A549 (cell line): ENCODE measurements around the gene PSMB5. TPM values are rescaled to one million over a fixed set of nuclear protein-coding genes. Genes with fewer than 3 reads are reported as not detected.

Source experiments
- ATAC-seq, 2 experiments: fragments of 200-7000 bp in 1 of 2; fragments of >200 bp in 1 of 2; cut with Nextera tagmentation in 1 of 2; cut with Tn5 transposase in 1 of 2; 3 replicates each; pipeline versions ENCODE4 v1.8.0 to v1.9.1; 2018 to 2020; ENCODE audit warnings: mild to moderate bottlenecking in 1 of 2, moderate library complexity in 1 of 2
- CTCF ChIA-PET: fragments of 300-600 bp; sonication (Branson Sonifier 250); formaldehyde crosslinking; extraction: SDS; loops from one replicate; lab custom pipeline; 2021; ENCODE audit warnings: antibody characterized with exemption, inconsistent platforms; lab: Yijun Ruan, JAX
- POLR2A ChIA-PET: fragments of 350-600 bp; formaldehyde crosslinking; extraction: SDS; loops from one replicate; lab custom pipeline; 2021; ENCODE audit warnings: antibody characterized with exemption, inconsistent platforms; lab: Yijun Ruan, JAX
- DNase-seq, 2 experiments: peaks; one replicate each; pipeline versions ENCODE4 v3.0.0 to v3.0.0-alpha.2; 2011 to 2016; ENCODE audit warnings: low read depth in 1 of 2, low spot score in 1 of 2
- FAIRE-seq: peaks from 2 replicates; lab custom pipeline; 2011; peaks lifted over from hg19 to GRCh38; lab: Jason Lieb, UNC
- H3K27ac ChIP-seq, 2 experiments: fragments of >200 bp; sonication (Bioruptor Twin); formaldehyde crosslinking; 3 replicates each; pipeline ENCODE4 v1.5.1; 2016 to 2017
- H3K4me1 ChIP-seq: fragments of >200 bp; sonication (Bioruptor Twin); formaldehyde crosslinking; 3 replicates; pipeline ENCODE4 v1.6.1; 2016
- H3K4me2 ChIP-seq: fragments of >200 bp; sonication (Bioruptor Twin); formaldehyde crosslinking; 3 replicates; pipeline ENCODE4 v1.6.1; 2016
- H3K4me3 ChIP-seq: fragments of >200 bp; sonication (Bioruptor Twin); formaldehyde crosslinking; 3 replicates; pipeline ENCODE4 v1.5.1; 2016
- H3K9me3 ChIP-seq: fragments of >200 bp; sonication (Bioruptor Twin); formaldehyde crosslinking; 3 replicates; pipeline ENCODE4 v1.6.1; 2016
- CBX8 ChIP-seq: fragments of 200-600 bp; sonication (generic); IDR thresholded peaks from 2 replicates; pipeline ENCODE4 v1.6.1; 2016
- CEBPB ChIP-seq, 2 experiments: fragments of >200 bp in 1 of 2; sonication (Bioruptor Twin) in 1 of 2; formaldehyde crosslinking in 1 of 2; IDR thresholded peaks; 2 replicates each; pipeline ENCODE4 v1.6.1; 2012 to 2016
- CHD2 ChIP-seq: fragments of 150-350 bp; IDR thresholded peaks from 2 replicates; pipeline ENCODE4 v1.6.1; 2014; ENCODE audit warnings: low read length; ENCODE audit not compliant: partially characterized antibody
- CHD4 ChIP-seq: fragments of 200-600 bp; sonication (generic); IDR thresholded peaks from 2 replicates; pipeline ENCODE4 v1.6.1; 2016; ENCODE audit warnings: antibody characterized with exemption, mild to moderate bottlenecking, borderline replicate concordance
- EP300 ChIP-seq, 2 experiments: fragments of >200 bp; sonication (Bioruptor Twin); formaldehyde crosslinking; IDR thresholded peaks; 2 replicates in 1 of 2; 3 replicates in 1 of 2; pipeline ENCODE4 v1.6.1; 2016 to 2017
- FOSL2 ChIP-seq, 2 experiments: fragments of 450-650 bp in 1 of 2; fragments of >200 bp in 1 of 2; sonication (Bioruptor Twin) in 1 of 2; formaldehyde crosslinking; IDR thresholded peaks; 2 replicates each; pipeline versions ENCODE4 v1.5.0 to v1.6.1; 2016 to 2020; ENCODE audit warnings: mild to moderate bottlenecking in 1 of 2, moderate library complexity in 1 of 2
- FOXS1 ChIP-seq: fragments of 250-450 bp; sonication (Bioruptor Pico); IDR thresholded peaks from 2 replicates; pipeline ENCODE4 v1.5.0; 2020; ENCODE audit warnings: mild to moderate bottlenecking, moderate library complexity
- GATA3 ChIP-seq: IDR thresholded peaks from 2 replicates; pipeline ENCODE4 v1.6.1; 2012; ENCODE audit warnings: borderline replicate concordance
- HEYL ChIP-seq: fragments of 250-450 bp; sonication (Bioruptor Pico); IDR thresholded peaks from 2 replicates; pipeline ENCODE4 v1.8.0; 2021; ENCODE audit warnings: mild to moderate bottlenecking, moderate library complexity
- HOXB13 ChIP-seq: fragments of 250-450 bp; sonication (Bioruptor Pico); IDR thresholded peaks from 2 replicates; pipeline ENCODE4 v1.5.0; 2020; ENCODE audit warnings: low read depth, mild to moderate bottlenecking, moderate library complexity
- JUN ChIP-seq, 2 experiments: fragments of >200 bp; sonication (Bioruptor Twin); formaldehyde crosslinking; IDR thresholded peaks; 2 replicates in 1 of 2; 3 replicates in 1 of 2; pipeline ENCODE4 v1.6.1; 2016 to 2017
- JUNB ChIP-seq: fragments of >200 bp; sonication (Bioruptor Twin); formaldehyde crosslinking; IDR thresholded peaks from 2 replicates; pipeline ENCODE4 v1.6.1; 2016
- MYC ChIP-seq: IDR thresholded peaks from 2 replicates; pipeline ENCODE4 v1.6.1; 2012; ENCODE audit warnings: mild to moderate bottlenecking, inconsistent platforms, low read length, improper control_type of control experiment, borderline replicate concordance
- NFE2L2 ChIP-seq: fragments of 150-350 bp; conservative IDR thresholded peaks from 2 replicates; pipeline ENCODE4 v1.6.1; 2014; ENCODE audit warnings: low read length
- NR3C1 ChIP-seq: fragments of >200 bp; sonication (Bioruptor Twin); formaldehyde crosslinking; IDR thresholded peaks from 3 replicates; pipeline ENCODE4 v1.6.1; 2017
- PHF8 ChIP-seq: fragments of 200-600 bp; sonication (generic); IDR thresholded peaks from 2 replicates; pipeline ENCODE4 v1.6.1; 2016; ENCODE audit warnings: low read depth, mild to moderate bottlenecking, antibody characterized with exemption, moderate library complexity, borderline replicate concordance
- POLR2AphosphoS2 ChIP-seq: conservative IDR thresholded peaks from 2 replicates; pipeline ENCODE4 v1.6.1; 2012; ENCODE audit warnings: low read length, improper control_type of control experiment, inconsistent platforms
- RAD21 ChIP-seq, 2 experiments: fragments of >200 bp in 1 of 2; sonication (Bioruptor Twin) in 1 of 2; formaldehyde crosslinking in 1 of 2; IDR thresholded peaks in 1 of 2; conservative IDR thresholded peaks in 1 of 2; 2 replicates in 1 of 2; 3 replicates in 1 of 2; pipeline ENCODE4 v1.6.1; 2012 to 2018; ENCODE audit warnings: inconsistent platforms in 1 of 2
- RNF2 ChIP-seq: fragments of 200-600 bp; sonication (generic); IDR thresholded peaks from 2 replicates; pipeline ENCODE4 v1.6.1; 2016; ENCODE audit warnings: low read depth, mild to moderate bottlenecking, antibody characterized with exemption, moderate library complexity, borderline replicate concordance
- SMC3 ChIP-seq: fragments of >200 bp; sonication (Bioruptor Twin); formaldehyde crosslinking; IDR thresholded peaks from 3 replicates; pipeline ENCODE4 v1.6.1; 2018; ENCODE audit warnings: inconsistent platforms
- TP53 ChIP-seq: fragments of 250-450 bp; sonication (Bioruptor Pico); IDR thresholded peaks from 2 replicates; pipeline ENCODE4 v1.5.0; 2021; ENCODE audit warnings: mild to moderate bottlenecking, moderate library complexity
- ZC3H11A ChIP-seq: fragments of 450-650 bp; IDR thresholded peaks from 2 replicates; pipeline ENCODE4 v1.6.1; 2014; ENCODE audit warnings: antibody characterized with exemption, mild to moderate bottlenecking
- WGBS: methylation state at CpG from one replicate; pipeline ENCODE4 v1.1.6; 2017; ENCODE audit errors: missing lambda C conversion rate; 5-methylcytosine and 5-hydroxymethylcytosine counted together
- polyA plus RNA-seq, 4 experiments: library from polyadenylated mRNA; depleted of rRNA in 3 of 4; stranded (reverse); fragments of >200 nt; fragmentation: RNase III in 1 of 4; extraction: RNeasy Plus Mini Kit Qiagen cat#74134 plus additional on column Dnase treatment in 1 of 4; gene quantifications; 2 replicates in 3 of 4; 3 replicates in 1 of 4; pipeline ENCODE4 v1.2.3, GENCODE V29; 2011 to 2017
- TF ChIP-seq, protein P1 (sequence below): fragments of >200 bp; sonication (Bioruptor Twin); formaldehyde crosslinking; IDR thresholded peaks from 3 replicates; pipeline ENCODE4 v1.6.1; 2016
- TF ChIP-seq, protein P2 (sequence below): fragments of 200-600 bp; sonication (generic); IDR thresholded peaks from 2 replicates; pipeline ENCODE4 v1.6.1; 2016; ENCODE audit warnings: antibody characterized with exemption, mild to moderate bottlenecking, moderate library complexity
- TF ChIP-seq, protein P3 (sequence below): IDR thresholded peaks from 2 replicates; pipeline ENCODE4 v1.6.1; 2012

PSMB5 gene
- polyA plus RNA-seq, 2 of the 4 experiments (the other 2 are of a cell fraction) = 283 to 365 TPM

DNA sequence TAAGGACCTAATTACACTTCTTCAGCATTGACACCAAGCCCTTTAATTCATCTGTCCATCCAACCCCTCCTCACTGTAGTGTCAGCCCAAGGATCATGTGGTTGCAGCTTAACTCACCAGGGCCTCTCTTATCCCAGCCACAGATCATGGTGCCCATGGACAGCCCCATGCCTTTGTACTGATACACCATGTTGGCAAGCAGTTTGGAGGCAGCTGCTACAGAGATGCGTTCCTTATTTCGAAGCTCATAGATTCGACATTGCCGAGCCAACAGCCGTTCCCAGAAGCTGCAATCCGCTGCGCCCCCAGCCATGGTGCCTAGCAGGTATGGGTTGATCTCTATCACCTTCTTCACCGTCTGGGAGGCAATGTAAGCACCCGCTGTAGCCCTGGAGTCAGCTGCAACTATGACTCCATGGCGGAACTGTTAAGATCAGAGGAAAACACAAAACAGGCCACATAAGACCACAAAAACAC is 1.4 kb downstream of the PSMB5 start:
- H3K9me3 ChIP-seq = no peaks in the 10 kb centered on the region
- H3K27ac ChIP-seq = peak overlapping the region; percentile 89 to 97; a peak in 4 of 6 replicates
- ChIA-PET POLR2A (interaction anchor here (1.4 to 2.1 kb wide), 3 partner anchors 22 to 38 kb away, joined by 4 to 21 read pairs (median 7); no protein-coding TSS in a partner anchor), CTCF (interaction anchor here (0.5 to 2.4 kb wide), 14 partner anchors 10 to 476 kb away, joined by 3 to 12 read pairs (median 4); partner anchors contain the start of gene CDH24)
- ATAC-seq = no peak
- H3K4me3 ChIP-seq = peak overlapping the region; percentile 76
- 96% methylated on average over 10 of the region's 10 CpGs for WGBS
- peak overlapping the region; percentile 97 for H3K4me2 ChIP-seq
- no peak for FAIRE-seq
- H3K4me1 ChIP-seq = peaks cover 13% of the 10 kb centered on the region
- no peak for TF ChIP-seq TP53 (CRISPR knock-in tag)
- TF ChIP-seq CHD2 = no peak
- TF ChIP-seq GATA3 = no peak
- TF ChIP-seq POLR2AphosphoS2 = no peak
- TF ChIP-seq JUN (IDR thresholded peaks at IDR 0.05) = no peak
- TF ChIP-seq MYC = no peak
- no peak for TF ChIP-seq JUNB
- TF ChIP-seq PHF8 = no peak
- no peak for TF ChIP-seq HEYL
- TF ChIP-seq RNF2 = no peak
- TF ChIP-seq SMC3 = no peak
- TF ChIP-seq, protein P1, sequence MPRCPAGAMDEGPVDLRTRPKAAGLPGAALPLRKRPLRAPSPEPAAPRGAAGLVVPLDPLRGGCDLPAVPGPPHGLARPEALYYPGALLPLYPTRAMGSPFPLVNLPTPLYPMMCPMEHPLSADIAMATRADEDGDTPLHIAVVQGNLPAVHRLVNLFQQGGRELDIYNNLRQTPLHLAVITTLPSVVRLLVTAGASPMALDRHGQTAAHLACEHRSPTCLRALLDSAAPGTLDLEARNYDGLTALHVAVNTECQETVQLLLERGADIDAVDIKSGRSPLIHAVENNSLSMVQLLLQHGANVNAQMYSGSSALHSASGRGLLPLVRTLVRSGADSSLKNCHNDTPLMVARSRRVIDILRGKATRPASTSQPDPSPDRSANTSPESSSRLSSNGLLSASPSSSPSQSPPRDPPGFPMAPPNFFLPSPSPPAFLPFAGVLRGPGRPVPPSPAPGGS = no peak
- TF ChIP-seq CHD4 = no peak
- TF ChIP-seq, protein P2, sequence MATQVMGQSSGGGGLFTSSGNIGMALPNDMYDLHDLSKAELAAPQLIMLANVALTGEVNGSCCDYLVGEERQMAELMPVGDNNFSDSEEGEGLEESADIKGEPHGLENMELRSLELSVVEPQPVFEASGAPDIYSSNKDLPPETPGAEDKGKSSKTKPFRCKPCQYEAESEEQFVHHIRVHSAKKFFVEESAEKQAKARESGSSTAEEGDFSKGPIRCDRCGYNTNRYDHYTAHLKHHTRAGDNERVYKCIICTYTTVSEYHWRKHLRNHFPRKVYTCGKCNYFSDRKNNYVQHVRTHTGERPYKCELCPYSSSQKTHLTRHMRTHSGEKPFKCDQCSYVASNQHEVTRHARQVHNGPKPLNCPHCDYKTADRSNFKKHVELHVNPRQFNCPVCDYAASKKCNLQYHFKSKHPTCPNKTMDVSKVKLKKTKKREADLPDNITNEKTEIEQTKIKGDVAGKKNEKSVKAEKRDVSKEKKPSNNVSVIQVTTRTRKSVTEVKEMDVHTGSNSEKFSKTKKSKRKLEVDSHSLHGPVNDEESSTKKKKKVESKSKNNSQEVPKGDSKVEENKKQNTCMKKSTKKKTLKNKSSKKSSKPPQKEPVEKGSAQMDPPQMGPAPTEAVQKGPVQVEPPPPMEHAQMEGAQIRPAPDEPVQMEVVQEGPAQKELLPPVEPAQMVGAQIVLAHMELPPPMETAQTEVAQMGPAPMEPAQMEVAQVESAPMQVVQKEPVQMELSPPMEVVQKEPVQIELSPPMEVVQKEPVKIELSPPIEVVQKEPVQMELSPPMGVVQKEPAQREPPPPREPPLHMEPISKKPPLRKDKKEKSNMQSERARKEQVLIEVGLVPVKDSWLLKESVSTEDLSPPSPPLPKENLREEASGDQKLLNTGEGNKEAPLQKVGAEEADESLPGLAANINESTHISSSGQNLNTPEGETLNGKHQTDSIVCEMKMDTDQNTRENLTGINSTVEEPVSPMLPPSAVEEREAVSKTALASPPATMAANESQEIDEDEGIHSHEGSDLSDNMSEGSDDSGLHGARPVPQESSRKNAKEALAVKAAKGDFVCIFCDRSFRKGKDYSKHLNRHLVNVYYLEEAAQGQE = no peak
- TF ChIP-seq, protein P3, sequence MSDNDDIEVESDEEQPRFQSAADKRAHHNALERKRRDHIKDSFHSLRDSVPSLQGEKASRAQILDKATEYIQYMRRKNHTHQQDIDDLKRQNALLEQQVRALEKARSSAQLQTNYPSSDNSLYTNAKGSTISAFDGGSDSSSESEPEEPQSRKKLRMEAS = no peak
- TF ChIP-seq FOSL2 (IDR thresholded peaks at IDR 0.05) = no peak
- TF ChIP-seq FOSL2 (CRISPR knock-in tag; IDR thresholded peaks at IDR 0.05) = no peak
- TF ChIP-seq ZC3H11A = no peak
- TF ChIP-seq NR3C1 = no peak
- DNase-seq = no peak

DNA sequence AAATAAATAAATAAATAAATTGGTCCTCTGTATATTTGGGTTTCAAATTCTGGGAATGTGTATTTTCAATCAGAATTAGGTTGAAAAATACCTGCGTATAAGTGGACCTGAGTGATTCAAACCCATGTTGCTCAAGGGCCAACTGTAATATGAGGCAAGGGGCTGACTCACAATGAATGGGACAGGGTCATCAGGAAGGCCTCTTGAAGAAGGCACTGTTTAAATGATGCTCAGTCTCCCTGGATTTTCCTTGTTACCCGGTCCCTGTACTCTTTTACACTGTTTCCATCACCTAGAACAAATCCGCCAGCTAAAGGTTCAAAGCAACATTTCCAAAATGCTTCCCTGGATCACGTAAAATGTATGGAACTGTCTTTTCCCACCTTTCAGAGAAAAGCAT is 3.8 kb downstream of the PSMB5 start:
- no peak overlapping the region for H3K27ac ChIP-seq
- ChIA-PET POLR2A (no interaction called here), CTCF (interaction anchor here (0.6 to 5.0 kb wide), 9 partner anchors 9 to 58 kb away, joined by 3 to 30 read pairs (median 3); no protein-coding TSS in a partner anchor)
- FAIRE-seq (no peak), ATAC-seq (no peak), DNase-seq (no peak)
- H3K4me1 ChIP-seq = peaks cover 13% of the 10 kb centered on the region
- H3K4me3 ChIP-seq = no peak overlapping the region
- TF ChIP-seq NFE2L2 (no peak), CHD2 (no peak), CBX8 (no peak), RAD21 (conservative IDR thresholded peaks at IDR 0.05 in 1 of 2, IDR thresholded peaks at IDR 0.05 in 1 of 2) (no peak), FOXS1 (CRISPR knock-in tag) (no peak), CEBPB (IDR thresholded peaks at IDR 0.05) (no peak), HOXB13 (CRISPR knock-in tag) (no peak), JUNB (no peak), EP300 (IDR thresholded peaks at IDR 0.05) (no peak)
- TF ChIP-seq, protein P3 = no peak
- 96% methylated on average over 4 of the region's 4 CpGs for WGBS
- H3K9me3 ChIP-seq = no peaks in the 10 kb centered on the region
- no peak overlapping the region for H3K4me2 ChIP-seq
